HG02642 (cell line): Measurements from ENCODE around the gene SPEF2.

Experiments used
- ATAC-seq: cut with Tn5 transposase; IDR thresholded peaks from one replicate; pipeline ENCODE4 v1.9.1; 2021; ENCODE audit warnings: mild to moderate bottlenecking; ENCODE audit not compliant: unreplicated experiment, poor library complexity

The SPEF2 gene

GRCh38 chr5:35777358-35778087, 159.9 kb downstream of the SPEF2 start:
- peak; percentile 59 for ATAC-seq

GRCh38 chr5:35778259-35778769, 160.7 kb downstream of the SPEF2 start:
- no peak for ATAC-seq

GRCh38 chr5:35780236-35780635, 162.6 kb downstream of the SPEF2 start:
- ATAC-seq, result no peak

- ATAC-seq, result no peak
Observed at GRCh38 chr5:35781181-35781790, 163.6 kb downstream of the SPEF2 start.

- ATAC-seq, result no peak
Observed at GRCh38 chr5:35783551-35783950, 165.9 kb downstream of the SPEF2 start.

- no peak for ATAC-seq
Observed at GRCh38 chr5:35785601-35786085, 168.0 kb downstream of the SPEF2 start.

- ATAC-seq, result no peak
Observed at GRCh38 chr5:35788724-35789123, 171.1 kb downstream of the SPEF2 start.

- ATAC-seq, result no peak
Observed at GRCh38 chr5:35789732-35790456, 172.2 kb downstream of the SPEF2 start.

- ATAC-seq, result no peak
Observed at GRCh38 chr5:35790457-35790822, 172.8 kb downstream of the SPEF2 start.

GRCh38 chr5:35794328-35794619, 176.6 kb downstream of the SPEF2 start:
- ATAC-seq, result no peak

- ATAC-seq, result no peak
Observed at GRCh38 chr5:35794684-35795375, 177.2 kb downstream of the SPEF2 start.

- no peak for ATAC-seq
Observed at GRCh38 chr5:35799181-35799580, 181.5 kb downstream of the SPEF2 start.

- no peak for ATAC-seq
Observed at GRCh38 chr5:35799753-35800152, 182.1 kb downstream of the SPEF2 start.

GRCh38 chr5:35803191-35803651, 185.6 kb downstream of the SPEF2 start:
- no peak for ATAC-seq

GRCh38 chr5:35804201-35804653, 186.6 kb downstream of the SPEF2 start:
- no peak for ATAC-seq

GRCh38 chr5:35804841-35805240, 187.2 kb downstream of the SPEF2 start:
- no peak for ATAC-seq

- no peak for ATAC-seq
Observed at GRCh38 chr5:35810601-35811000, 192.9 kb downstream of the SPEF2 start.

GRCh38 chr5:35811108-35811741, 193.6 kb downstream of the SPEF2 start:
- no peak for ATAC-seq

GRCh38 chr5:35813521-35813920, 195.9 kb downstream of the SPEF2 start:
- no peak for ATAC-seq
